ENCODE data around the gene FAR2. TPM values are rescaled to one million over a fixed set of nuclear protein-coding genes. Genes with fewer than 3 reads are reported as not detected.

FAR2 gene
- total RNA-seq, 1 experiment from 2014 or later, result 22.1 TPM

DNA sequence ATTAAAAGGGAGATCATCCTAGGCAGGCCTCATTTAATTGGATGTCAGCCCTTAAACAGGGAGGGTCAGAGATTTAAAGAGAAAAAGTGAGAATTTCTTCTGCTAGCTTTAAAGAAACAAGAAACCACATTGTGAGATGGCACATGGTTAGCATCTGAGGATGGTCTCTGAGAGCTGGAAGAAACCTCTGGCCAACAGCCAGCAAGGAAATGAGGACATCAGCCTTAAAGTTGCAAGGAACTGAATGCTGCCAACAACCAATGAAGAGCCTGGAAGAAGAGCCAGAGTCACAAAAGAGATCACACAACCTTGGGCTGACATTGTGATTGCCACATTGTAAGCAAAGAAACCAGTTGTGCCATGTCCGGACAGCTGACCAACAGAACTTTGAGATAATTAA is 17.5 kb upstream of the FAR2 start:
- no peak overlapping the region for H4K91ac ChIP-seq (ENCODE audit: insufficient read length, low read depth, low read length)
- H3K79me1 ChIP-seq (ENCODE audit: insufficient read depth, low read depth, low read length, poor library complexity, severe bottlenecking), result no peaks in the 10 kb centered on the region
- no peak overlapping the region for H3T11ph ChIP-seq (ENCODE audit: low read length)
- no peak overlapping the region for H3K23ac ChIP-seq (ENCODE audit: insufficient read length, low read depth, low read length)
- no CpG with 5 or more reads among the region's 1 CpG for WGBS (ENCODE audit: extremely low coverage, insufficient read length, low lambda C conversion rate)
- H2BK12ac ChIP-seq (ENCODE audit: insufficient read length, low read depth, low read length), result no peak overlapping the region
- H3K4me3 Mint-ChIP-seq, result no peak overlapping the region
- no peak overlapping the region for H2BK5ac ChIP-seq (ENCODE audit: insufficient read length, low read length)
- H3K79me2 ChIP-seq (ENCODE audit: insufficient read depth, low read length), result no peaks in the 10 kb centered on the region
- no peaks in the 10 kb centered on the region for H3K23me2 ChIP-seq (ENCODE audit: insufficient read length, low read depth, low read length, poor library complexity, severe bottlenecking)
- no peak overlapping the region for H4K8ac ChIP-seq (replicated peaks; ENCODE audit: insufficient read length, low read depth, low read length)
- peaks cover 0 to 12% (median 0%) of the 10 kb centered on the region in 3 experiments; a peak in 4 of 7 replicates for H3K36me3 Mint-ChIP-seq (ENCODE audit: insufficient read depth in 1 of 3, low read depth in 3 of 3)
- H3K14ac ChIP-seq (ENCODE audit: insufficient read depth, low read length), result no peak overlapping the region
- H4K20me1 ChIP-seq (ENCODE audit: control insufficient read depth, insufficient read depth, insufficient read length), result no peaks in the 10 kb centered on the region
- H3K27ac ChIP-seq (ENCODE audit: insufficient read length, low read depth, low read length), result no peak overlapping the region
- H3K4me2 ChIP-seq (ENCODE audit: insufficient read depth, insufficient read length, low read length), result no peak overlapping the region
- H4K5ac ChIP-seq (ENCODE audit: insufficient read length, low read depth, low read length), result no peak overlapping the region
- no peaks in the 10 kb centered on the region for H3K27me3 ChIP-seq (ENCODE audit: insufficient read depth, low read length)
- DNase-seq, result no peak
- no peak overlapping the region for H2BK120ac ChIP-seq (ENCODE audit: low read depth, low read length, poor library complexity, severe bottlenecking)
- peaks cover 4% of the 10 kb centered on the region for H3K9me3 ChIP-seq (ENCODE audit: control insufficient read depth, low read depth, low read length)
- H3K56ac ChIP-seq (ENCODE audit: insufficient read length, low read depth, low read length), result no peak overlapping the region
- no peaks in the 10 kb centered on the region; the same call in 1 of the 2 replicates for H3K27me3 Mint-ChIP-seq (ENCODE audit: low read depth)
- no peak overlapping the region for H2AFZ ChIP-seq (ENCODE audit: low read length)
- H2AK5ac ChIP-seq (ENCODE audit: insufficient read length, low read length), result no peak overlapping the region
- H3K27ac Mint-ChIP-seq, result no peak overlapping the region
- no peak overlapping the region for H3K4ac ChIP-seq (ENCODE audit: low read depth, low read length)
- no peak overlapping the region for H3K9ac ChIP-seq (ENCODE audit: extremely low read depth, insufficient read length, low read length)
- H3K18ac ChIP-seq (ENCODE audit: insufficient read length, low read depth, low read length), result no peak overlapping the region
- peaks cover 3 to 10% of the 10 kb centered on the region in 2 experiments; a peak in 4 of 5 replicates for H3K9me3 Mint-ChIP-seq
- no peak overlapping the region for H2BK15ac ChIP-seq (ENCODE audit: low read depth, low read length)
- H3K4me1 Mint-ChIP-seq, result peaks cover 14 to 15% of the 10 kb centered on the region in 2 experiments
- H2BK20ac ChIP-seq (ENCODE audit: low read depth, low read length, poor library complexity, severe bottlenecking), result no peak overlapping the region
- no peaks in the 10 kb centered on the region for H3K4me1 ChIP-seq (ENCODE audit: insufficient read depth, low read length)
- TF ChIP-seq, protein P1, sequence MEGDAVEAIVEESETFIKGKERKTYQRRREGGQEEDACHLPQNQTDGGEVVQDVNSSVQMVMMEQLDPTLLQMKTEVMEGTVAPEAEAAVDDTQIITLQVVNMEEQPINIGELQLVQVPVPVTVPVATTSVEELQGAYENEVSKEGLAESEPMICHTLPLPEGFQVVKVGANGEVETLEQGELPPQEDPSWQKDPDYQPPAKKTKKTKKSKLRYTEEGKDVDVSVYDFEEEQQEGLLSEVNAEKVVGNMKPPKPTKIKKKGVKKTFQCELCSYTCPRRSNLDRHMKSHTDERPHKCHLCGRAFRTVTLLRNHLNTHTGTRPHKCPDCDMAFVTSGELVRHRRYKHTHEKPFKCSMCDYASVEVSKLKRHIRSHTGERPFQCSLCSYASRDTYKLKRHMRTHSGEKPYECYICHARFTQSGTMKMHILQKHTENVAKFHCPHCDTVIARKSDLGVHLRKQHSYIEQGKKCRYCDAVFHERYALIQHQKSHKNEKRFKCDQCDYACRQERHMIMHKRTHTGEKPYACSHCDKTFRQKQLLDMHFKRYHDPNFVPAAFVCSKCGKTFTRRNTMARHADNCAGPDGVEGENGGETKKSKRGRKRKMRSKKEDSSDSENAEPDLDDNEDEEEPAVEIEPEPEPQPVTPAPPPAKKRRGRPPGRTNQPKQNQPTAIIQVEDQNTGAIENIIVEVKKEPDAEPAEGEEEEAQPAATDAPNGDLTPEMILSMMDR (conservative IDR thresholded peaks at IDR 0.05), result no peak
